ENCODE measurements around the gene CD68. TPM values are rescaled to one million over a fixed set of nuclear protein-coding genes. Genes with fewer than 3 reads are reported as not detected.
"Not testable (repeated sequence)": the region's sequence is repeated elsewhere in the genome, so short reads cannot be mapped to it uniquely, and the experiment has no call there.

Gene CD68
- polyA plus RNA-seq, 5 donors: 30.7 to 40.7 (median 32.3) TPM

GRCh38 chr17:7611635-7612293, 32.3 kb downstream of the CD68 start:
- DNase-seq: no peak

- DNase-seq: no peak
These were observed 32.8 kb downstream of the CD68 start for GRCh38 chr17:7612294-7612640.

DNA sequence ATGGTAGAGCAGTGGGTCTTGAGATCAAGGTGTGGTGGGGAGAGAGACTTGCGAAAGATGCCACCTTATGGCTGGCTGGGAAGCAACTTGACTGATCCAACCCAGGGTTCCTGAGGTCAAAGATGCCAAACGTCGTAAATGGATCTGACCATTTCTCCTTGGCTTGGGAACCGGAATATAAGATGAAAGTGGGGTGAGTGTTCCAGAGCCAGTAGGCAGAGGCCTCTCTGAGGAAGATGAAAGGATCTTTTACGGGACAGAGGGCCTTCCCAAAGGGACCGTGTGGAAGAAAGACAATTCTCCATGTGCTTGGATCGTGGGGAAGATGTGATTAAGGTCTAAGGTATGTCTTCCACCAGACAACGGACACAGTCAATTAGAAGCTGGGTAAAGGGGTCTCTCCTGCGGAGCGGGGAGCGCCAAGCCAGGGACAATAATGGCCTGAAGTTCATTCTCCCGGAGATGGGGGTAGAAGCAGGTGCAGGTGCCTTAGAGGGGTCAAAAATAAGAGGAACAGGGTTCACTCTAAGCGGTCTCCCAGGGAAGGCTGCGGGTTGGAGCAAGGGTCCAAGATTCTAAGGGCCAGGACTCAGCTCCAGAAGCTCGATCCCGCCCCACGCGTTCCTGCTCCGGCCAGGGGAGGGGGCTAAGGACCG, 34.5 kb downstream of the CD68 start:
- no peak for DNase-seq

- DNase-seq: peak; percentile 100
These were observed 35.2 kb downstream of the CD68 start, which contains the start of gene FXR2 for GRCh38 chr17:7614425-7615264. FXR2 (minus strand) TSS chr17:7614897; CDS start chr17:7614532, 365 bp downstream.

DNA sequence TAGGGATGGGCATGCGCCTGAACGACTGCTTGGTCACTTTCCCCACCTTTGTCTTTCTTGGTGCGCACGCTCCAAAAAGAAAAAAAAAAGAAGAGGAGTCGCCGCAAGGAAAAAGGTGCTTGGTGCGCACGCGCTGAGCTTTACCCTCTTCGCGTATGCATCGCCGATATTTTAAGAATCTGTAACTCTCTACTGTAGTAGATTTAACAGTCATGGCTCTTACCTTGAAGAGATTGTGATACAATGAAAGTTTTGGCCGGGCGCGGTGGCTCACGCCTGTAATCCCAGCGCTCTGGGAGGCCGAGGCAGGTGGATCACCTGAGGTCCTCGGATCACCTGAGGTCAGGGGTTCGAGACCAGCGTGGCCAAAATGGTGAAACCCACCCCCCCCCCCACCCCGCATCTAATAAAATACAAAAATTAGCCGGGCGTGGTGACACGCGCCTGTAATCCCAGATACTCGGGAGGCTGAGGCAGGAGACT, 35.9 kb downstream of the CD68 start:
- no peak for DNase-seq

DNA sequence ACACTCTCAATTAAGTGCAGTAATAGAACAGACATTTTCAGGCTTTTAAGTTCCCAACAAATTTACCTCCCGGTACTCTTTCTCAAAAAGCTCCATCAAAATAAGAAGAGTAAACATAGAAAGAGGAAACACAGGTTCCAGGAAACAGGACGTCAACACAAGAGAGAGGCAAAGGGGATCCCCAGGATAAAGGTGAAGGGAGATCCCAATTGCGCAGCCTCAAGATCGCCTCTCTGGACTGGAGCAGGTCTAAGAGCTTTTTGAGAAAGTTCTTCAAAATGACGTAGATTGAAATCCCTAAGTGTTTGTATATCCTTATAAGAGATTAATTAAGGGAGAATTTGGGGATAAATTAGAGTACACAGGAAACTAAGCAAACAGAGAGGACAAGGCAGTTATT, 39.2 kb downstream of the CD68 start:
- DNase-seq: no peak

DNA sequence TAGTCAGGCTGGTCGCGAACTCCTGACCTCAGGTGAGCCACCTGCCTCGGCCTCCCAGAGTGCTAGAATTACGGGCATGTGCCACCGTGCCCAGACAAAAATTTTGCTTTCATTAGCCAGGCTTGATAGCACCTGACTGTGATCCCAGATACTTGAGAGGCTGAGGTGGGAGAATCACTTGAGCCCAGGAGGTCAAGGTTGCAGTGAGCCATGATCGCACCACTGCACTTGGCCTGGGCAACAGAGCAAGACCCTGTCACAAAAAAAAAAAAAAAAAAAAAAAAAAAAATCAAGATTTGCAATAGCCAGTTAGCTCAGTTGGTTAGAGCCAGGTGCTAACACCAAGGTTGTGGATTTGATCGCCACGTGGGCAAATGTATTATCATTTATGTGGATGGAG, 41.4 kb downstream of the CD68 start:
- DNase-seq: no peak

DNA sequence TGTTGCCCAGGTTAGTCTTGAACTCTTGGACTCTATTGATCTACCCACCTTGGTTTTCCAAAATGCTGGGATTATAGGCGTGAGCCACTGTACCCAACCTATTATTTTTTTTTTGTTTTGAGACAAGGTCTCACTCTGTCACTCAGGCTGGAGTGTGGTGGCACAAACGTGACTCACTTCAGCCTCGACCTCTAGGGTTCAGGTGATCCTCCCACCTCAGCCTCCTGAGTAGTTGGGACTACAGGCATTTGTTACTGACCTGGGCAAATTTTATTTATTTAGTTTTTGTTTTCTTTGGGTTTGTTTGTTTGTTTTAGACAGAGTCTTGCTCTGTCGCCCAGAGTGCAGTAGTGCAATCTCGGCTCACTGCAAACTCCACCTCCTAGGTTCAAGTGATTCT, 44.2 kb downstream of the CD68 start:
- no peak for DNase-seq

DNA sequence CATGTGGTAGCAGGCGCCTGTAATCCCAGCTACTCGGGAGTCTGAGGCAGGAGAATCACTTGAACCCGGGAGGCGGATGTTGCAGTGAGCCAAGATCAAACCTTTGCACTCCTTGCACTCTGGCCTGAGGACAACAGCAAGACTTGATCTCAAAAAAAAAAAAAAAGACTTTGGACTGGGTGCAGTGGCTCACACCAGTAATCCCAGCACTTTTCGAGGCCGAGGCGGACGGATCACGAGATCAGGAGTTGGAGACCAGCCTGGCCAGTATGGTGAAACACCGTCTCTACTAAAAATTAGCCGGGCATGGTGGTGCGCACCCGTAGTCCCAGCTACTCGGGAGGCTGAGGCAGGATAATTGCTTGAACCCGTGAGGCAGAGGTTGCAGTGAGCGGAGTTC, 46.3 kb downstream of the CD68 start:
- not testable (repeated sequence) for DNase-seq

- no peak for DNase-seq
These were observed 46.9 kb downstream of the CD68 start for GRCh38 chr17:7626307-7626706.

- no peak for DNase-seq
These were observed 47.5 kb downstream of the CD68 start for GRCh38 chr17:7626956-7627249.

DNA sequence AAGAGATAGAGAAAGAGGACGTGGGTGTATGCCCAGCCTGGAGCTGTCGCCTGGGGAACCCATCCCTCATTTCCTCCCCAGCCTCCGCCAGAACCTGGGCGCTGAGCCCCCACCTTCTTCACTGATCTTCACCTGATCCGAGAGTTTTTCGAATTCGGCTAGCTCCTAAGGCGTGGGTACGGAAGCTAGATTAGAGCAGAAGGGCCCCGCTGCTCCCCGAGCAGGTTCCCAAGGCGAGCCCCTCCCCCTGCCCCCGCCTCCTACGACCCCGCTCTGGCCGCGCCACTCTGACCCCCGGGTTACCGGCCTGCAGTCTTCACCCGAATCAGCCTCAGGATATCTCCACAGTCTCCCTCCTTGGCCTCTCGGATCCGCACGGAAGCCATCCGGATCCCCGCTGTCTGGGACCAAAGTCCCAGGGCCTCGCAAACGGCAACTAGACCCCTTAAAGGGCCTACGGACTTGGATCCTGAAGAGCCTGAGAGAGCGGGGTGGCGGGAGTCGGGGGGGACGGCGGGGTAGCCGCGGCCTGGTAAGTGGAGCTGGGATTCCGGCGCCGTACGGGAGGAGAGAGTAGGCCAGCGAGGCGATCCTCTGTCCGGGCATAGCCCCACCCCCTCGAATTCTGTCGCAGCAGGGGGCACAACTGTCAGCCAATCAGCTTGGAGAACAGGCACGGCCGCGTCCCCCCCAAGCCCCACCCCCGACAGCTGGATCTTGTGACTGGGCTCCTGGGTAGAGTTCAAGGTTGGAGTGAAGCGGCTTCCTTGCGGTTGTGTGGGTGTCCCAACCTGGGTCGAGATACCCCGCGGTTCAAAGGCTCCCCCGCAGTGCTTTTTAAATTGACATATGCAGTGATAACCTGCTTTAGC, 48.0 kb downstream of the CD68 start, which contains the start of gene SAT2:
TSS of gene SAT2 (minus strand) at position 572 of the 872 bp plus-strand sequence. CDS start at position 386, 186 bp downstream.
- DNase-seq: peak; percentile 90 to 94

DNA sequence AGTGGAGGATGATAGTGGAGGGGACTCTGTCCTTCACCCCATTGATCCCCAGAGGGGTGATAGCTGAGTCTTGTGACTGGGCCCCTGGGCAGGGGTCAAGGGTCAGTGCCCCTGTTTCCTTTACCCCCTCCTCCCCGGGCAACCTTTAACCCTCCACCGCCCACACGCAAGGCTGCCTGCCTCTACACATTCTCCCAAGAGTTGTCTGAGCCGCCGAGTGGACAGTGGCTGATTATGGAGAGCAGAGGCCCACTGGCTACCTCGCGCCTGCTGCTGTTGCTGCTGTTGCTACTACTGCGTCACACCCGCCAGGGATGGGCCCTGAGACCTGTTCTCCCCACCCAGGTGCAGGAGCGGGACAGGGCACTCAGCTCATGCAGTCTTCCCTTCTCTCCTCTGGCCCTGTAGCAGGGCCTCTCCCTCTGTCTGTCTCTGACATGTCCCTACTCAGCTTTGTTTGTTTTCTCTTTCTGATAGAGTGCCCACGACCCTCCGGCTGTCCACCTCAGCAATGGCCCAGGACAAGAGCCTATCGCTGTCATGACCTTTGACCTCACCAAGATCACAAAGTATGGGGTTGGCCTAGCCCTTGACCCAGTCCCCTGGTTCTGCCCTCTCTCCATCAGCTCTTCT, 50.6 kb downstream of the CD68 start, which contains the start of gene SHBG:
TSS of gene SHBG (plus strand) at position 197 of the 633 bp plus-strand sequence. CDS start at position 235, 38 bp downstream.
- DNase-seq: no peak

Other genes with a start within 250 kb of the CD68 start
- gene ACAP1, start 243.1 kb upstream of the CD68 start, polyA plus RNA-seq (ENCODE audit: insufficient read depth in 1 of 5, insufficient read length in 5 of 5, low replicate concordance in 1 of 5): 1 to 10 TPM; 5.5 to 9.9 (median 7.5) TPM
- 10 to 100 TPM in 3 of 5 donors, 1 to 10 TPM in 2; 9.6 to 13.9 (median 10.3) TPM for gene KCTD11, start 227.5 kb upstream of the CD68 start, polyA plus RNA-seq (ENCODE audit: insufficient read depth in 1 of 5, insufficient read length in 5 of 5, low replicate concordance in 1 of 5)
- not detected for gene TMEM95, start 224.5 kb upstream of the CD68 start, polyA plus RNA-seq (ENCODE audit: insufficient read depth in 1 of 5, insufficient read length in 5 of 5, low replicate concordance in 1 of 5)
- 1 to 10 TPM; 5.1 to 6.8 (median 6.7) TPM for gene TNK1, start 198.5 kb upstream of the CD68 start, polyA plus RNA-seq (ENCODE audit: insufficient read depth in 1 of 5, insufficient read length in 5 of 5, low replicate concordance in 1 of 5)
- 10 to 100 TPM; 39.3 to 74.6 (median 57.6) TPM for gene PLSCR3, start 185.1 kb upstream of the CD68 start, polyA plus RNA-seq (ENCODE audit: insufficient read depth in 1 of 5, insufficient read length in 5 of 5, low replicate concordance in 1 of 5)
- gene TMEM256, start 175.5 kb upstream of the CD68 start, polyA plus RNA-seq (ENCODE audit: insufficient read depth in 1 of 5, insufficient read length in 5 of 5, low replicate concordance in 1 of 5): 10 to 100 TPM; 67.5 to 86.1 (median 74.5) TPM
- 10 to 100 TPM; 22.6 to 36.3 (median 31.7) TPM for gene NLGN2, start 171.8 kb upstream of the CD68 start, polyA plus RNA-seq (ENCODE audit: insufficient read depth in 1 of 5, insufficient read length in 5 of 5, low replicate concordance in 1 of 5)
- gene SPEM1, start 159.3 kb upstream of the CD68 start, polyA plus RNA-seq (ENCODE audit: insufficient read depth in 1 of 5, insufficient read length in 5 of 5, low replicate concordance in 1 of 5): not detected
- gene SPEM2, start 154.0 kb upstream of the CD68 start, polyA plus RNA-seq (ENCODE audit: insufficient read depth in 1 of 5, insufficient read length in 5 of 5, low replicate concordance in 1 of 5): not detected
- not detected for gene SPEM3, start 150.8 kb upstream of the CD68 start, polyA plus RNA-seq (ENCODE audit: insufficient read depth in 1 of 5, insufficient read length in 5 of 5, low replicate concordance in 1 of 5)
- gene TMEM102, start 144.2 kb upstream of the CD68 start, polyA plus RNA-seq (ENCODE audit: insufficient read depth in 1 of 5, insufficient read length in 5 of 5, low replicate concordance in 1 of 5): 1 to 10 TPM; 2.1 to 3.2 (median 2.4) TPM
- 1 to 10 TPM; 1.4 to 2.5 (median 1.9) TPM for gene FGF11, start 140.1 kb upstream of the CD68 start, polyA plus RNA-seq (ENCODE audit: insufficient read depth in 1 of 5, insufficient read length in 5 of 5, low replicate concordance in 1 of 5)
- gene CHRNB1, start 134.6 kb upstream of the CD68 start, polyA plus RNA-seq (ENCODE audit: insufficient read depth in 1 of 5, insufficient read length in 5 of 5, low replicate concordance in 1 of 5): 10 to 100 TPM in 3 of 5 donors, 1 to 10 TPM in 2; 9.0 to 14.8 (median 10.5) TPM
- 10 to 100 TPM; 36.6 to 52.9 (median 43.8) TPM for gene ZBTB4, start 100.0 kb upstream of the CD68 start, polyA plus RNA-seq (ENCODE audit: insufficient read depth in 1 of 5, insufficient read length in 5 of 5, low replicate concordance in 1 of 5)
- gene SLC35G6, start 98.2 kb upstream of the CD68 start, polyA plus RNA-seq (ENCODE audit: insufficient read depth in 1 of 5, insufficient read length in 5 of 5, low replicate concordance in 1 of 5): under 1 TPM; 0.15 to 0.40 (median 0.35) TPM
- gene POLR2A, start 95.3 kb upstream of the CD68 start, polyA plus RNA-seq (ENCODE audit: insufficient read depth in 1 of 5, insufficient read length in 5 of 5, low replicate concordance in 1 of 5): 100 to 1,000 TPM in 1 of 5 donors, 10 to 100 TPM in 4; 79.6 to 127 (median 89.6) TPM
- 10 to 100 TPM; 20.1 to 40.5 (median 31.3) TPM for gene TNFSF12, start 30.6 kb upstream of the CD68 start, polyA plus RNA-seq (ENCODE audit: insufficient read depth in 1 of 5, insufficient read length in 5 of 5, low replicate concordance in 1 of 5)
- 10 to 100 TPM; 16.2 to 23.2 (median 17.2) TPM for gene TNFSF13, start 20.9 kb upstream of the CD68 start, polyA plus RNA-seq (ENCODE audit: insufficient read depth in 1 of 5, insufficient read length in 5 of 5, low replicate concordance in 1 of 5)
- gene SENP3, start 17.7 kb upstream of the CD68 start, polyA plus RNA-seq (ENCODE audit: insufficient read depth in 1 of 5, insufficient read length in 5 of 5, low replicate concordance in 1 of 5): 10 to 100 TPM; 61.1 to 72.4 (median 70.5) TPM
- 10 to 100 TPM; 83.2 to 98.1 (median 93.5) TPM for gene MPDU1, start 4.2 kb downstream of the CD68 start, polyA plus RNA-seq (ENCODE audit: insufficient read depth in 1 of 5, insufficient read length in 5 of 5, low replicate concordance in 1 of 5)
- gene SOX15, start 10.5 kb downstream of the CD68 start, polyA plus RNA-seq (ENCODE audit: insufficient read depth in 1 of 5, insufficient read length in 5 of 5, low replicate concordance in 1 of 5): 1 to 10 TPM; 1.4 to 2.5 (median 1.8) TPM
- gene FXR2, start 35.3 kb downstream of the CD68 start, polyA plus RNA-seq (ENCODE audit: insufficient read depth in 1 of 5, insufficient read length in 5 of 5, low replicate concordance in 1 of 5): 10 to 100 TPM; 33.0 to 43.8 (median 38.6) TPM
- 10 to 100 TPM; 70.6 to 93.8 (median 86.2) TPM for gene SAT2, start 48.2 kb downstream of the CD68 start, polyA plus RNA-seq (ENCODE audit: insufficient read depth in 1 of 5, insufficient read length in 5 of 5, low replicate concordance in 1 of 5)
- 1 to 10 TPM; 1.1 to 2.0 (median 1.2) TPM for gene SHBG, start 50.5 kb downstream of the CD68 start, polyA plus RNA-seq (ENCODE audit: insufficient read depth in 1 of 5, insufficient read length in 5 of 5, low replicate concordance in 1 of 5)
- gene ATP1B2, start 71.3 kb downstream of the CD68 start, polyA plus RNA-seq (ENCODE audit: insufficient read depth in 1 of 5, insufficient read length in 5 of 5, low replicate concordance in 1 of 5): 10 to 100 TPM; 20.5 to 31.5 (median 25.5) TPM
- gene TP53, start 107.9 kb downstream of the CD68 start, polyA plus RNA-seq (ENCODE audit: insufficient read depth in 1 of 5, insufficient read length in 5 of 5, low replicate concordance in 1 of 5): 10 to 100 TPM; 68.9 to 88.2 (median 78.4) TPM
- gene WRAP53, start 108.8 kb downstream of the CD68 start, polyA plus RNA-seq (ENCODE audit: insufficient read depth in 1 of 5, insufficient read length in 5 of 5, low replicate concordance in 1 of 5): 10 to 100 TPM; 10.3 to 17.5 (median 13.3) TPM
- 10 to 100 TPM; 28.2 to 37.8 (median 32.1) TPM for gene EFNB3, start 125.6 kb downstream of the CD68 start, polyA plus RNA-seq (ENCODE audit: insufficient read depth in 1 of 5, insufficient read length in 5 of 5, low replicate concordance in 1 of 5)
- 1 to 10 TPM; 1.1 to 3.8 (median 2.1) TPM for gene DNAH2, start 138.1 kb downstream of the CD68 start, polyA plus RNA-seq (ENCODE audit: insufficient read depth in 1 of 5, insufficient read length in 5 of 5, low replicate concordance in 1 of 5)